Mesenchymal stem cell (in vitro differentiated cells and primary cell): Measurements from ENCODE around the gene PCBP4.
A peak's percentile ranks its signal among the peaks of the same experiment; 100 is the strongest.

Experiments used
- DNase-seq: peaks from one replicate; pipeline ENCODE4 v3.0.0-alpha.2; 2013
- H2AFZ ChIP-seq: one replicate; pipeline ENCODE4 v1.6.1; 2013; ENCODE audit warnings: low read depth, mild to moderate bottlenecking, control low read depth, inconsistent platforms, low read length, moderate library complexity
- H2AK5ac ChIP-seq: 2 replicates; pipeline ENCODE4 v1.6.1; 2013; ENCODE audit warnings: low read length, moderate library complexity, mild to moderate bottlenecking, inconsistent platforms; ENCODE audit not compliant: severe bottlenecking
- H2BK120ac ChIP-seq: one replicate; pipeline ENCODE4 v1.6.1; 2013; ENCODE audit warnings: low read depth, mild to moderate bottlenecking, inconsistent platforms, low read length, moderate library complexity
- H2BK12ac ChIP-seq, 2 experiments: one replicate each; pipeline ENCODE4 v1.6.1; 2013; ENCODE audit warnings: inconsistent platforms in 2 of 2, low read length in 2 of 2, mild to moderate bottlenecking in 2 of 2, moderate library complexity in 2 of 2, control low read depth in 1 of 2
- H2BK15ac ChIP-seq: one replicate; pipeline ENCODE4 v1.6.1; 2013; ENCODE audit warnings: mild to moderate bottlenecking, low read depth, inconsistent platforms; ENCODE audit not compliant: poor library complexity, severe bottlenecking
- H2BK5ac ChIP-seq: 2 replicates; pipeline ENCODE4 v1.6.1; 2013; ENCODE audit warnings: low read depth, mild to moderate bottlenecking, low read length, control low read depth, inconsistent platforms; ENCODE audit not compliant: poor library complexity, severe bottlenecking
- H3K14ac ChIP-seq, 2 experiments: one replicate each; pipeline ENCODE4 v1.6.1; 2013; ENCODE audit warnings: inconsistent platforms in 2 of 2, low read length in 2 of 2, control low read depth in 1 of 2, mild to moderate bottlenecking in 1 of 2, moderate library complexity in 1 of 2
- H3K18ac ChIP-seq, 2 experiments: one replicate each; pipeline ENCODE4 v1.6.1; 2013; ENCODE audit warnings: inconsistent platforms in 2 of 2, low read length in 2 of 2, control low read depth in 1 of 2, low read depth in 1 of 2, mild to moderate bottlenecking in 1 of 2
- H3K23ac ChIP-seq, 2 experiments: one replicate each; pipeline ENCODE4 v1.6.1; 2013; ENCODE audit warnings: inconsistent platforms in 2 of 2, low read length in 2 of 2, mild to moderate bottlenecking in 2 of 2, moderate library complexity in 2 of 2, control low read depth in 1 of 2
- H3K27ac ChIP-seq: 2 replicates; pipeline ENCODE4 v1.5.1; 2013; ENCODE audit warnings: mild to moderate bottlenecking, moderate library complexity, low read length, control low read depth, inconsistent platforms; ENCODE audit not compliant: poor library complexity, severe bottlenecking
- H3K27me3 ChIP-seq, 2 experiments: 2 replicates each; pipeline versions ENCODE4 v1.6.1 to v1.7.0; 2013; ENCODE audit warnings: low read length in 2 of 2, mild to moderate bottlenecking in 2 of 2, moderate library complexity in 2 of 2, control low read depth in 1 of 2, inconsistent platforms in 1 of 2; ENCODE audit not compliant: control insufficient read depth in 1 of 2, insufficient read depth in 1 of 2
- H3K36me3 ChIP-seq, 2 experiments: 2 replicates each; pipeline versions ENCODE4 v1.6.1 to v1.7.0; 2013; ENCODE audit warnings: low read length in 2 of 2, control low read depth in 1 of 2, inconsistent platforms in 1 of 2, low read depth in 1 of 2, mild to moderate bottlenecking in 1 of 2; ENCODE audit not compliant: insufficient read depth in 2 of 2, control insufficient read depth in 1 of 2
- H3K4ac ChIP-seq, 2 experiments: one replicate each; pipeline ENCODE4 v1.6.1; 2013; ENCODE audit warnings: inconsistent platforms in 2 of 2, low read length in 2 of 2, mild to moderate bottlenecking in 2 of 2, moderate library complexity in 2 of 2, control low read depth in 1 of 2, low read depth in 1 of 2
- H3K4me1 ChIP-seq: 2 replicates; pipeline ENCODE4 v1.6.1; 2013; ENCODE audit warnings: low read depth, low read length, control low read depth; ENCODE audit not compliant: control insufficient read depth, insufficient read depth
- H3K4me2 ChIP-seq: 2 replicates; pipeline ENCODE4 v1.6.1; 2013; ENCODE audit warnings: low read length, mild to moderate bottlenecking, inconsistent platforms; ENCODE audit not compliant: poor library complexity, severe bottlenecking
- H3K4me3 ChIP-seq, 2 experiments: 2 replicates each; pipeline versions ENCODE4 v1.5.1 to v1.7.0; 2013; ENCODE audit warnings: low read length in 2 of 2, mild to moderate bottlenecking in 2 of 2, control low read depth in 1 of 2, low read depth in 1 of 2; ENCODE audit not compliant: insufficient read depth in 1 of 2
- H3K79me1 ChIP-seq: replicated peaks from 2 replicates; pipeline ENCODE4 v1.6.1; 2013; ENCODE audit warnings: mild to moderate bottlenecking, control low read depth, low read length, inconsistent platforms; ENCODE audit not compliant: poor library complexity, severe bottlenecking
- H3K9ac ChIP-seq: 2 replicates; pipeline ENCODE4 v1.7.0; 2013; ENCODE audit warnings: mild to moderate bottlenecking, low read length, moderate library complexity
- H3K9me3 ChIP-seq: 2 replicates; pipeline ENCODE4 v1.7.0; 2013; ENCODE audit warnings: mild to moderate bottlenecking, low read length; ENCODE audit not compliant: control insufficient read depth
- H4K8ac ChIP-seq: one replicate; pipeline ENCODE4 v1.6.1; 2013; ENCODE audit warnings: inconsistent platforms, mild to moderate bottlenecking, low read length, moderate library complexity
- H4K91ac ChIP-seq: one replicate; pipeline ENCODE4 v1.6.1; 2013; ENCODE audit warnings: mild to moderate bottlenecking, low read length, inconsistent platforms
- WGBS: methylation state at CpG from one replicate; pipeline ENCODE4 v1.1.7; 2013; ENCODE audit warnings: mixed read lengths; 5-methylcytosine and 5-hydroxymethylcytosine counted together

PCBP4 gene

GRCh38 chr3:51970606-51971300, 3.5 kb upstream of the PCBP4 start:
- Histone ChIP-seq H3K27ac (no peak overlapping the region), H3K23ac (no peak overlapping the region), H2BK120ac (no peak overlapping the region), H2BK12ac (no peak overlapping the region), H3K79me1 (peaks cover 23% of the 10 kb centered on the region), H3K27me3 (no peaks in the 10 kb centered on the region), H3K4me2 (no peak overlapping the region), H3K9ac (no peak overlapping the region), H2AFZ (no peak overlapping the region), H2BK5ac (no peak overlapping the region), H3K36me3 (peaks cover 9 to 19% of the 10 kb centered on the region in 2 experiments), H2AK5ac (no peak overlapping the region), H3K14ac (no peak overlapping the region), H3K4me1 (peaks cover 49% of the 10 kb centered on the region), H3K4me3 (no peak overlapping the region), H4K91ac (no peak overlapping the region), H3K18ac (no peak overlapping the region), H2BK15ac (no peak overlapping the region), H4K8ac (no peak overlapping the region), H3K9me3 (no peaks in the 10 kb centered on the region), H3K4ac (no peak overlapping the region)
- WGBS: 95% methylated on average over 6 of the region's 6 CpGs
- DNase-seq: no peak

GRCh38 chr3:51969841-51970240, 2.6 kb upstream of the PCBP4 start:
- WGBS: 90% methylated on average over 4 of the region's 4 CpGs
- no peaks in the 10 kb centered on the region for H3K9me3 ChIP-seq

GRCh38 chr3:51968883-51969678, 1.8 kb upstream of the PCBP4 start:
- H2AK5ac ChIP-seq: no peak overlapping the region
- no peak overlapping the region for H3K14ac ChIP-seq
- peaks cover 15 to 19% of the 10 kb centered on the region in 2 experiments for H3K36me3 ChIP-seq
- H2BK15ac ChIP-seq: no peak overlapping the region
- H3K9me3 ChIP-seq: no peaks in the 10 kb centered on the region
- peaks cover 43% of the 10 kb centered on the region for H3K4me1 ChIP-seq
- no peak overlapping the region for H3K4me2 ChIP-seq
- no peak for DNase-seq
- H2BK120ac ChIP-seq: no peak overlapping the region
- no peak overlapping the region for H3K18ac ChIP-seq
- H3K27me3 ChIP-seq: no peaks in the 10 kb centered on the region
- no peak overlapping the region for H3K4ac ChIP-seq
- H3K23ac ChIP-seq: no peak overlapping the region
- no peak overlapping the region for H2BK5ac ChIP-seq
- peaks cover 30% of the 10 kb centered on the region for H3K79me1 ChIP-seq
- no peak overlapping the region for H4K8ac ChIP-seq
- no peak overlapping the region for H2BK12ac ChIP-seq
- WGBS: 92% methylated on average over 6 of the region's 6 CpGs
- no peak overlapping the region for H3K27ac ChIP-seq
- H2AFZ ChIP-seq: no peak overlapping the region
- H3K9ac ChIP-seq: no peak overlapping the region
- H4K91ac ChIP-seq: peak overlapping the region; percentile 31
- H3K4me3 ChIP-seq: peak overlapping the region in 1 of 2 experiments; percentile 24

More at GRCh38 chr3:51969841-51970240, 2.6 kb upstream of the PCBP4 start:
- Histone ChIP-seq H2BK15ac (no peak overlapping the region), H3K4me2 (no peak overlapping the region), H3K36me3 (peaks cover 9 to 19% of the 10 kb centered on the region in 2 experiments), H3K4me3 (no peak overlapping the region), H2BK12ac (no peak overlapping the region), H2BK120ac (no peak overlapping the region), H3K23ac (no peak overlapping the region), H3K27ac (no peak overlapping the region), H2BK5ac (no peak overlapping the region), H3K18ac (no peak overlapping the region), H3K79me1 (peaks cover 29% of the 10 kb centered on the region), H4K8ac (no peak overlapping the region), H4K91ac (no peak overlapping the region), H2AFZ (no peak overlapping the region), H3K14ac (no peak overlapping the region), H3K9ac (no peak overlapping the region), H3K27me3 (no peaks in the 10 kb centered on the region), H3K4ac (no peak overlapping the region), H2AK5ac (no peak overlapping the region), H3K4me1 (peaks cover 44% of the 10 kb centered on the region)
- DNase-seq: no peak

GRCh38 chr3:51968170-51968775, 1.0 kb upstream of the PCBP4 start:
- H3K23ac ChIP-seq: no peak overlapping the region
- H3K4me3 ChIP-seq: peak overlapping the region; percentile 79 to 81
- peak overlapping the region; percentile 93 to 94 for H3K4ac ChIP-seq
- H2BK5ac ChIP-seq: no peak overlapping the region
- peaks cover 15 to 19% of the 10 kb centered on the region in 2 experiments for H3K36me3 ChIP-seq
- no peaks in the 10 kb centered on the region for H3K27me3 ChIP-seq
- no peaks in the 10 kb centered on the region for H3K9me3 ChIP-seq
- H2AK5ac ChIP-seq: no peak overlapping the region
- H2AFZ ChIP-seq: no peak overlapping the region
- peak overlapping the region; percentile 85 for H4K8ac ChIP-seq
- H3K27ac ChIP-seq: no peak overlapping the region
- H3K18ac ChIP-seq: peak overlapping the region; percentile 90 to 92
- peak overlapping the region; percentile 71 for H4K91ac ChIP-seq
- H3K4me1 ChIP-seq: peaks cover 40% of the 10 kb centered on the region
- H3K4me2 ChIP-seq: peak overlapping the region; percentile 86
- H3K79me1 ChIP-seq: peaks cover 27% of the 10 kb centered on the region
- DNase-seq: no peak
- peak overlapping the region; percentile 87 for H2BK120ac ChIP-seq
- WGBS: 50% methylated on average over 1 of the region's 11 CpGs
- peak overlapping the region in 1 of 2 experiments; percentile 67 for H3K14ac ChIP-seq
- H2BK12ac ChIP-seq: no peak overlapping the region
- peak overlapping the region; percentile 91 for H2BK15ac ChIP-seq
- H3K9ac ChIP-seq: peak overlapping the region; percentile 82
